Neuronal stem cell (in vitro differentiated cells): ENCODE measurements around the gene C12orf50.

ENCODE experiments used
- DNase-seq: peaks from one replicate; pipeline ENCODE4 v3.0.0-alpha.2; 2013; ENCODE audit warnings: low spot score
- H2AFZ ChIP-seq: one replicate; pipeline ENCODE4 v1.6.1; 2013; ENCODE audit warnings: mild to moderate bottlenecking, low read length, inconsistent platforms
- H2AK5ac ChIP-seq: 2 replicates; pipeline ENCODE4 v1.6.1; 2013; ENCODE audit warnings: low read depth, mild to moderate bottlenecking, inconsistent platforms, low read length, moderate library complexity, mixed read lengths
- H2BK120ac ChIP-seq: 2 replicates; pipeline ENCODE4 v1.6.1; 2013; ENCODE audit warnings: low read depth, mild to moderate bottlenecking, inconsistent platforms, low read length, moderate library complexity, mixed read lengths
- H2BK12ac ChIP-seq: one replicate; pipeline ENCODE4 v1.6.1; 2013; ENCODE audit warnings: low read length, inconsistent platforms
- H2BK15ac ChIP-seq: 2 replicates; pipeline ENCODE4 v1.6.1; 2013; ENCODE audit warnings: mild to moderate bottlenecking, low read length, inconsistent platforms, mixed read lengths
- H2BK5ac ChIP-seq: one replicate; pipeline ENCODE4 v1.6.1; 2013; ENCODE audit warnings: inconsistent platforms, mild to moderate bottlenecking, low read length, moderate library complexity
- H3K14ac ChIP-seq: one replicate; pipeline ENCODE4 v1.6.1; 2013; ENCODE audit warnings: low read length, inconsistent platforms
- H3K18ac ChIP-seq: 2 replicates; pipeline ENCODE4 v1.6.1; 2013; ENCODE audit warnings: low read length, inconsistent platforms
- H3K23ac ChIP-seq: 2 replicates; pipeline ENCODE4 v1.6.1; 2013; ENCODE audit warnings: low read depth, mild to moderate bottlenecking, mixed read lengths, low read length, inconsistent platforms; ENCODE audit not compliant: poor library complexity
- H3K27ac ChIP-seq: replicated peaks from 3 replicates; pipeline ENCODE4 v1.5.1; 2013; ENCODE audit warnings: low read length, inconsistent platforms
- H3K27me3 ChIP-seq, 3 experiments: 2 replicates each; pipeline ENCODE4 v1.6.1; 2013; ENCODE audit warnings: low read length in 3 of 3, mild to moderate bottlenecking in 2 of 3, inconsistent platforms in 1 of 3, low read depth in 1 of 3, mixed read lengths in 1 of 3, moderate library complexity in 1 of 3; ENCODE audit not compliant: control insufficient read depth in 3 of 3, insufficient read depth in 3 of 3
- H3K36me3 ChIP-seq, 2 donors: replicated peaks in 1 of 2; 2 replicates each; pipeline ENCODE4 v1.6.1; 2013; ENCODE audit warnings: low read length in 2 of 2; ENCODE audit not compliant: control insufficient read depth in 2 of 2, insufficient read depth in 2 of 2
- H3K4ac ChIP-seq: 2 replicates; pipeline ENCODE4 v1.6.1; 2013; ENCODE audit warnings: inconsistent platforms, mild to moderate bottlenecking, low read length, moderate library complexity
- H3K4me1 ChIP-seq, 2 donors: 1 replicate in 1 of 2; 2 replicates in 1 of 2; pipeline ENCODE4 v1.6.1; 2013; ENCODE audit warnings: low read length in 2 of 2, low read depth in 1 of 2; ENCODE audit not compliant: control insufficient read depth in 2 of 2, insufficient read depth in 1 of 2
- H3K4me2 ChIP-seq: one replicate; pipeline ENCODE4 v1.6.1; 2013; ENCODE audit warnings: mild to moderate bottlenecking, low read length, inconsistent platforms; ENCODE audit not compliant: insufficient read depth, poor library complexity, severe bottlenecking
- H3K4me3 ChIP-seq, 2 donors: 2 replicates each; pipeline ENCODE4 v1.5.1; 2013; ENCODE audit warnings: low read length in 2 of 2, mild to moderate bottlenecking in 2 of 2, inconsistent platforms in 1 of 2, moderate library complexity in 1 of 2
- H3K79me1 ChIP-seq: one replicate; pipeline ENCODE4 v1.6.1; 2013; ENCODE audit warnings: low read depth, mild to moderate bottlenecking, inconsistent platforms, low read length, moderate library complexity
- H3K9ac ChIP-seq: one replicate; pipeline ENCODE4 v1.6.1; 2013; ENCODE audit warnings: mild to moderate bottlenecking, low read depth, low read length, inconsistent platforms; ENCODE audit not compliant: poor library complexity
- H3K9me3 ChIP-seq, 2 donors: replicated peaks in 1 of 2; 2 replicates each; pipeline versions ENCODE3 to v1.6.1; 2013; ENCODE audit warnings: low read length in 2 of 2, mild to moderate bottlenecking in 2 of 2, inconsistent platforms in 1 of 2, low read depth in 1 of 2, mixed read lengths in 1 of 2, moderate library complexity in 1 of 2; ENCODE audit not compliant: control insufficient read depth in 2 of 2, insufficient read depth in 1 of 2
- H4K8ac ChIP-seq: one replicate; pipeline ENCODE4 v1.6.1; 2013; ENCODE audit warnings: low read depth, mild to moderate bottlenecking, inconsistent platforms, low read length, moderate library complexity
- H4K91ac ChIP-seq: one replicate; pipeline ENCODE4 v1.6.1; 2013; ENCODE audit warnings: low read length, low read depth, mild to moderate bottlenecking, inconsistent platforms; ENCODE audit not compliant: poor library complexity
- WGBS, 2 donors: extraction: QIAGEN DNeasy Blood & Tissue Kit; methylation state at CpG; one replicate each; pipeline ENCODE4 v1.1.7; 2013; ENCODE audit warnings: missing lambda C conversion rate in 2 of 2, mixed read lengths in 1 of 2; ENCODE audit not compliant: insufficient read length in 2 of 2, insufficient replicate concordance in 1 of 2; ENCODE audit errors: extremely low coverage in 2 of 2; 5-methylcytosine and 5-hydroxymethylcytosine counted together

Gene C12orf50

DNA sequence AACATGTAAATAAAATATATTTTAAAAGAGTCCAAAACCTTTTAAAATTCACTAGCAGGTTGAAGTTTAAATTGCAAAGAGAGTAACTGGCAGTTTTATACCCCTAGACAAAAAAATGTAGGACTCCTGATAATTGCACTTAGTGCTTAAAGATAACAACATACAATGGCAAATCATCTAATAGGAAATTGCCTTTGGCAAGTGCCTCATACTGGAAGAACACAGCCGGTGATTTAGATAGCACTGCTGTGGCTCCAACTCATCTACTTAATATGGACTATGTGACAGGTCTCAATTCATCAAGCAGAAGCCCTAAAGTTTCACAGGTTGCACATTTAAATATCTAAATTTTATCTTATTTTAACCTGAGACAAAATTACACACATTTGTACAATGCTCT lies 13.4 kb downstream of the C12orf50 start:
- H2BK5ac ChIP-seq: no peak overlapping the region
- no peaks in the 10 kb centered on the region for H3K79me1 ChIP-seq
- no peak overlapping the region for H3K14ac ChIP-seq
- H3K18ac ChIP-seq: no peak overlapping the region
- H3K4ac ChIP-seq: no peak overlapping the region
- WGBS, 2 donors: no CpG with 5 or more reads among the region's 1 CpG
- no peaks in the 10 kb centered on the region for H3K4me1 ChIP-seq
- no peak overlapping the region for H4K91ac ChIP-seq
- H3K23ac ChIP-seq: no peak overlapping the region
- H3K4me2 ChIP-seq: no peak overlapping the region
- no peak overlapping the region for H2AFZ ChIP-seq
- H3K9me3 ChIP-seq: no peaks in the 10 kb centered on the region
- H3K27me3 ChIP-seq: no peaks in the 10 kb centered on the region
- no peak overlapping the region for H3K4me3 ChIP-seq
- no peak overlapping the region for H4K8ac ChIP-seq
- H3K27ac ChIP-seq: no peak overlapping the region
- no peaks in the 10 kb centered on the region for H3K36me3 ChIP-seq
- no peak overlapping the region for H2BK12ac ChIP-seq
- no peak overlapping the region for H3K9ac ChIP-seq
- no peak overlapping the region for H2BK120ac ChIP-seq
- DNase-seq: no peak
- H2BK15ac ChIP-seq: no peak overlapping the region
- no peak overlapping the region for H2AK5ac ChIP-seq

DNA sequence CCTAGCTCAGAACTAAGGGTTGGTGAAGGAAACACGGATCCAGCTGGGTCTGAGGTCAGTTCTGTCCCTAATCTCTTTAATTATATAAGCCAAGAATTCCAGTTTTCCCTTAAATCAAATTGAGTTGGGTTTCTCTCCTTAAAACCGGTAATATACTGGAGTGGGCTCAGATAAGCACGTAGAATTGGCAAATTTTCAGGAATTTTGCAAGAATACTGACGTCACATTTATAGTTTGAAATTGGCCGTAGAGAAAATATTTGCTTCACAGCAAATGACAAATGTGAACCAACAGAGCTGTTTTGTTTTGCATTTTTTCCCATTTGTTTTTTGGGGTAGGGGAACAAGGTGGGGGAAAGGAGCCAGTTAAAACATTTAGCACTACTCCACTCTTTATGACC lies 17.4 kb downstream of the C12orf50 start:
- Histone ChIP-seq H3K27ac (no peak overlapping the region), H3K27me3 (no peaks in the 10 kb centered on the region), H4K91ac (no peak overlapping the region), H2BK5ac (no peak overlapping the region), H3K9me3 (no peaks in the 10 kb centered on the region), H3K4me3 (no peak overlapping the region), H3K9ac (no peak overlapping the region), H3K4me1 (no peaks in the 10 kb centered on the region), H3K18ac (no peak overlapping the region), H2BK12ac (no peak overlapping the region), H3K4ac (no peak overlapping the region), H4K8ac (no peak overlapping the region), H2AK5ac (no peak overlapping the region), H3K4me2 (no peak overlapping the region), H3K79me1 (no peaks in the 10 kb centered on the region), H2BK120ac (no peak overlapping the region), H3K23ac (no peak overlapping the region), H2AFZ (no peak overlapping the region), H2BK15ac (no peak overlapping the region), H3K36me3 (no peaks in the 10 kb centered on the region), H3K14ac (no peak overlapping the region)
- no peak for DNase-seq
- no CpG with 5 or more reads among the region's 5 CpGs for WGBS, 2 donors

DNA sequence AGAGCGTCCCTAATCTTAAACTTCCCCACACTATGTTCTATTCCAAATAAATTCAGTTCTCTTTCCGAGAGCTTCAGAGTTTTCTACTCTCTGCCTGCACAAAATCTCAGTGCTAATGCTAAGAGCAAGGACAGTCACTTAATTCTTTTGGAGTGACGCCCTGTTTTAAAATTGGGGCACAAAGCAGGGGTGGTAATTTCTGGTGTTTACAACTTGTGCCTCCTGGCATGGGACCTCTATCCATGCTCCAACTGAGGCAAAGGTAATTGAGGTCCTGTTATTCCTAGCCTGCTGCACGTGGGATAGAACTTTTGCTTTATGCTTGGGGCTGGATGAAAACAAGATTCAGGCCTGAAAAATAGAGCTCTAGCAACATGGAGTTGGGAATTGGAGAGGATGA lies 22.9 kb downstream of the C12orf50 start:
- no peak overlapping the region for H3K14ac ChIP-seq
- no peaks in the 10 kb centered on the region for H3K79me1 ChIP-seq
- no peaks in the 10 kb centered on the region for H3K27me3 ChIP-seq
- H2BK12ac ChIP-seq: peak overlapping the region; percentile 34
- no peak overlapping the region for H2BK5ac ChIP-seq
- H3K9ac ChIP-seq: no peak overlapping the region
- no peak overlapping the region for H3K23ac ChIP-seq
- DNase-seq: no peak
- no peak overlapping the region for H3K4me2 ChIP-seq
- no peak overlapping the region for H2BK15ac ChIP-seq
- H2BK120ac ChIP-seq: no peak overlapping the region
- H3K4me1 ChIP-seq: peaks cover 0 to 4% of the 10 kb centered on the region in 2 donors
- H3K4me3 ChIP-seq: no peak overlapping the region
- no CpG with 5 or more reads among the region's 4 CpGs for WGBS, 2 donors
- H3K4ac ChIP-seq: no peak overlapping the region
- no peak overlapping the region for H2AFZ ChIP-seq
- no peaks in the 10 kb centered on the region for H3K9me3 ChIP-seq
- no peak overlapping the region for H3K18ac ChIP-seq
- no peaks in the 10 kb centered on the region for H3K36me3 ChIP-seq
- no peak overlapping the region for H2AK5ac ChIP-seq
- H4K91ac ChIP-seq: no peak overlapping the region
- H4K8ac ChIP-seq: no peak overlapping the region
- no peak overlapping the region for H3K27ac ChIP-seq

DNA sequence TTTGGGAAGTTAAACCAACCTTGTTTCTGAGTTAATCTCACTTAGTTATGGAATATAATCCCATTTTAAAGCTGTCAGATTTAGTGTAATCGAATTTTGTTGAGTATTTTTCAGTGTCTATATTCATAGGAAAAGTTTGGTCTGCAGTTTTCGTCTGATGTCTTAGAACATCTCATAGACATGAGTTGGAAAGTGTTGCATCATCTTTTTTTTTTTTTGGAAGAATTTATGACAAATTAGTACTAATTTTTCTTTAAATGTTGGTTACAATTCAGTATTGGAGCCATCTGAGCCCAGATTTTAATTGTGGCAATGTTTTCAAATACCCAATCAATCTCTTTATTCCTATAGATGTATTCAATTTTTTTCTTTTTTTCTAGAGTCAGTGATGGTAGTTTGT lies 27.9 kb downstream of the C12orf50 start:
- H3K27me3 ChIP-seq: no peaks in the 10 kb centered on the region
- no peak overlapping the region for H2BK120ac ChIP-seq
- no peak overlapping the region for H3K27ac ChIP-seq
- no peak overlapping the region for H3K18ac ChIP-seq
- H3K4me2 ChIP-seq: no peak overlapping the region
- no peak overlapping the region for H2AFZ ChIP-seq
- peaks cover 0 to 4% of the 10 kb centered on the region in 2 donors for H3K4me1 ChIP-seq
- no peak overlapping the region for H3K9ac ChIP-seq
- H3K9me3 ChIP-seq: no peaks in the 10 kb centered on the region
- no CpG with 5 or more reads among the region's 2 CpGs for WGBS, 2 donors
- H3K36me3 ChIP-seq: no peaks in the 10 kb centered on the region
- no peak overlapping the region for H3K14ac ChIP-seq
- H4K91ac ChIP-seq: no peak overlapping the region
- H3K23ac ChIP-seq: no peak overlapping the region
- no peak overlapping the region for H2BK5ac ChIP-seq
- no peak overlapping the region for H2BK15ac ChIP-seq
- H3K79me1 ChIP-seq: no peaks in the 10 kb centered on the region
- DNase-seq: no peak
- H3K4ac ChIP-seq: no peak overlapping the region
- no peak overlapping the region for H3K4me3 ChIP-seq
- H2AK5ac ChIP-seq: no peak overlapping the region
- H4K8ac ChIP-seq: no peak overlapping the region
- no peak overlapping the region for H2BK12ac ChIP-seq
